ENCODE data around the gene SHKBP1.

SHKBP1 gene

GRCh38 chr19:40633207-40633606 lies 56.5 kb downstream of the SHKBP1 start:
- Histone ChIP-seq H4K20me1 (ENCODE audit: control insufficient read depth, insufficient read depth, low read depth, low read length) (no peaks in the 10 kb centered on the region), H3K9me3 (ENCODE audit: control insufficient read depth, insufficient read depth, low read length) (no peaks in the 10 kb centered on the region), H3K4me1 (ENCODE audit: control insufficient read depth, low read length) (no peaks in the 10 kb centered on the region), H3K9me2 (replicated peaks; ENCODE audit: control insufficient read depth, low read length) (no peaks in the 10 kb centered on the region), H3K27me3 (ENCODE audit: control insufficient read depth, low read length) (peaks cover 10% of the 10 kb centered on the region), H3K4me3 (ENCODE audit: low read length) (no peak overlapping the region), H3K27ac (ENCODE audit: low read depth, low read length) (no peak overlapping the region), H3K4me2 (ENCODE audit: low read length) (no peak overlapping the region), H3F3A (ENCODE audit: control insufficient read depth, insufficient read depth) (no peaks in the 10 kb centered on the region), H3K79me2 (ENCODE audit: control insufficient read depth, low read length) (no peaks in the 10 kb centered on the region), H3K36me3 (ENCODE audit: control insufficient read depth, low read length) (no peaks in the 10 kb centered on the region)
- TF ChIP-seq CTCF (IDR thresholded peaks at IDR 0.05; ENCODE audit: low read depth, low read length, poor library complexity, severe bottlenecking) = no peak
- TF ChIP-seq EZH2phosphoT487 (IDR thresholded peaks at IDR 0.05; ENCODE audit: borderline replicate concordance, low read length) = no peak

- Histone ChIP-seq H3K9me3 (ENCODE audit: control insufficient read depth, insufficient read depth, low read length) (no peaks in the 10 kb centered on the region), H3K36me3 (ENCODE audit: control insufficient read depth, low read length) (no peaks in the 10 kb centered on the region), H3K4me2 (ENCODE audit: low read length) (no peak overlapping the region), H3K9me2 (replicated peaks; ENCODE audit: control insufficient read depth, low read length) (no peaks in the 10 kb centered on the region), H3K79me2 (ENCODE audit: control insufficient read depth, low read length) (no peaks in the 10 kb centered on the region), H3F3A (ENCODE audit: control insufficient read depth, insufficient read depth) (no peaks in the 10 kb centered on the region), H4K20me1 (ENCODE audit: control insufficient read depth, insufficient read depth, low read depth, low read length) (no peaks in the 10 kb centered on the region), H3K4me3 (ENCODE audit: low read length) (no peak overlapping the region), H3K27ac (ENCODE audit: low read depth, low read length) (no peak overlapping the region), H3K27me3 (ENCODE audit: control insufficient read depth, low read length) (peaks cover 10% of the 10 kb centered on the region), H3K4me1 (ENCODE audit: control insufficient read depth, low read length) (peaks cover 25% of the 10 kb centered on the region)
- no peak for TF ChIP-seq EZH2phosphoT487 (IDR thresholded peaks at IDR 0.05; ENCODE audit: borderline replicate concordance, low read length)
- TF ChIP-seq CTCF (IDR thresholded peaks at IDR 0.05; ENCODE audit: low read depth, low read length, poor library complexity, severe bottlenecking) = no peak
Measured at GRCh38 chr19:40638327-40638726, 61.7 kb downstream of the SHKBP1 start.

GRCh38 chr19:40639638-40639982 lies 62.9 kb downstream of the SHKBP1 start:
- Histone ChIP-seq H3K36me3 (ENCODE audit: control insufficient read depth, low read length) (no peaks in the 10 kb centered on the region), H3K9me2 (replicated peaks; ENCODE audit: control insufficient read depth, low read length) (no peaks in the 10 kb centered on the region), H3K27ac (ENCODE audit: low read depth, low read length) (no peak overlapping the region), H3K4me3 (ENCODE audit: low read length) (no peak overlapping the region), H3K79me2 (ENCODE audit: control insufficient read depth, low read length) (no peaks in the 10 kb centered on the region), H4K20me1 (ENCODE audit: control insufficient read depth, insufficient read depth, low read depth, low read length) (no peaks in the 10 kb centered on the region), H3K9me3 (ENCODE audit: control insufficient read depth, insufficient read depth, low read length) (no peaks in the 10 kb centered on the region), H3K4me1 (ENCODE audit: control insufficient read depth, low read length) (peaks cover 29% of the 10 kb centered on the region), H3K4me2 (ENCODE audit: low read length) (no peak overlapping the region), H3F3A (ENCODE audit: control insufficient read depth, insufficient read depth) (no peaks in the 10 kb centered on the region), H3K27me3 (ENCODE audit: control insufficient read depth, low read length) (peaks cover 7% of the 10 kb centered on the region)
- TF ChIP-seq CTCF (IDR thresholded peaks at IDR 0.05; ENCODE audit: low read depth, low read length, poor library complexity, severe bottlenecking) (no peak), EZH2phosphoT487 (IDR thresholded peaks at IDR 0.05; ENCODE audit: borderline replicate concordance, low read length) (no peak)

- H3K4me2 ChIP-seq (ENCODE audit: low read length) = peak overlapping the region; percentile 71
Measured at GRCh38 chr19:40640744-40641143, 64.1 kb downstream of the SHKBP1 start.

More at GRCh38 chr19:40640744-40641143, 64.1 kb downstream of the SHKBP1 start:
- H3K4me3 ChIP-seq (ENCODE audit: low read length) = peak overlapping the region; percentile 48
- H3K9me2 ChIP-seq (replicated peaks; ENCODE audit: control insufficient read depth, low read length) = no peaks in the 10 kb centered on the region
- H3K9me3 ChIP-seq (ENCODE audit: control insufficient read depth, insufficient read depth, low read length) = no peaks in the 10 kb centered on the region
- H3F3A ChIP-seq (ENCODE audit: control insufficient read depth, insufficient read depth) = no peaks in the 10 kb centered on the region
- no peaks in the 10 kb centered on the region for H3K36me3 ChIP-seq (ENCODE audit: control insufficient read depth, low read length)
- H3K79me2 ChIP-seq (ENCODE audit: control insufficient read depth, low read length) = no peaks in the 10 kb centered on the region
- H3K4me1 ChIP-seq (ENCODE audit: control insufficient read depth, low read length) = peaks cover 29% of the 10 kb centered on the region
- peaks cover 1% of the 10 kb centered on the region for H3K27me3 ChIP-seq (ENCODE audit: control insufficient read depth, low read length)
- peak overlapping the region; percentile 27 for H3K27ac ChIP-seq (ENCODE audit: low read depth, low read length)
- H4K20me1 ChIP-seq (ENCODE audit: control insufficient read depth, insufficient read depth, low read depth, low read length) = no peaks in the 10 kb centered on the region
- TF ChIP-seq CTCF (IDR thresholded peaks at IDR 0.05; ENCODE audit: low read depth, low read length, poor library complexity, severe bottlenecking) (no peak), EZH2phosphoT487 (IDR thresholded peaks at IDR 0.05; ENCODE audit: borderline replicate concordance, low read length) (no peak)

Measured in DOHH2 (cell line).